Liver (tissue), 9 donors: Measurements from ENCODE around the gene BCL7C. TPM values are rescaled to one million over a fixed set of nuclear protein-coding genes. Genes with fewer than 3 reads are reported as not detected.

Source experiments
- DNase-seq: peaks from one replicate; pipeline ENCODE4 v3.0.0-alpha.2; 2017; ENCODE audit warnings: low spot score
- H3K27ac ChIP-seq, 2 donors: one replicate each; pipeline ENCODE4 v1.7.0; 2013; ENCODE audit warnings: inconsistent platforms in 2 of 2, low read length in 2 of 2, control low read depth in 1 of 2, low read depth in 1 of 2, mild to moderate bottlenecking in 1 of 2
- H3K27me3 ChIP-seq, 4 donors: one replicate each; pipeline versions ENCODE4 v1.6.1 to v1.7.0; 2013; ENCODE audit warnings: low read length in 3 of 4, inconsistent platforms in 1 of 4, mild to moderate bottlenecking in 1 of 4, moderate library complexity in 1 of 4; ENCODE audit not compliant: control insufficient read depth in 4 of 4, insufficient read depth in 4 of 4
- H3K36me3 ChIP-seq, 4 donors: one replicate each; pipeline versions ENCODE4 v1.6.1 to v1.7.0; 2013; ENCODE audit warnings: low read length in 3 of 4, mild to moderate bottlenecking in 3 of 4, low read depth in 1 of 4, moderate library complexity in 1 of 4; ENCODE audit not compliant: control insufficient read depth in 4 of 4, insufficient read depth in 3 of 4
- H3K4me1 ChIP-seq, 4 donors: one replicate each; pipeline versions ENCODE4 v1.6.1 to v1.7.0; 2013; ENCODE audit warnings: low read length in 3 of 4, mild to moderate bottlenecking in 3 of 4, moderate library complexity in 1 of 4; ENCODE audit not compliant: control insufficient read depth in 4 of 4, insufficient read depth in 4 of 4
- H3K4me3 ChIP-seq, 3 donors: one replicate each; pipeline versions ENCODE4 v1.6.1 to v1.7.0; 2013; ENCODE audit warnings: low read length in 3 of 3, control low read depth in 1 of 3, low read depth in 1 of 3, mild to moderate bottlenecking in 1 of 3
- H3K9ac ChIP-seq, 2 donors: one replicate each; pipeline ENCODE4 v1.7.0; 2013; ENCODE audit warnings: low read length in 2 of 2, mild to moderate bottlenecking in 2 of 2, moderate library complexity in 2 of 2, control low read depth in 1 of 2, low read depth in 1 of 2
- H3K9me3 ChIP-seq, 4 donors: one replicate each; pipeline versions ENCODE4 v1.6.1 to v1.7.0; 2013; ENCODE audit warnings: low read length in 3 of 4; ENCODE audit not compliant: control insufficient read depth in 4 of 4
- ATF3 ChIP-seq: IDR thresholded peaks from 2 replicates; pipeline ENCODE4 v1.6.1; 2016; ENCODE audit warnings: antibody characterized with exemption
- EGR1 ChIP-seq, 2 donors: IDR thresholded peaks; 2 replicates each; pipeline ENCODE4 v1.6.1; 2016 to 2018; ENCODE audit warnings: antibody characterized with exemption in 2 of 2, low read depth in 2 of 2
- FOXA1 ChIP-seq: IDR thresholded peaks from 2 replicates; pipeline ENCODE4 v1.6.1; 2016; ENCODE audit warnings: antibody characterized with exemption
- FOXA2 ChIP-seq: IDR thresholded peaks from 2 replicates; pipeline ENCODE4 v1.6.1; 2016; ENCODE audit warnings: antibody characterized with exemption
- GABPA ChIP-seq, 2 donors: IDR thresholded peaks in 1 of 2; conservative IDR thresholded peaks in 1 of 2; 2 replicates each; pipeline ENCODE4 v1.6.1; 2016; ENCODE audit warnings: antibody characterized with exemption in 2 of 2, mild to moderate bottlenecking in 1 of 2, moderate library complexity in 1 of 2
- HNF4A ChIP-seq, 2 donors: conservative IDR thresholded peaks; 2 replicates each; pipeline ENCODE4 v1.6.1; 2016; ENCODE audit warnings: antibody characterized with exemption in 2 of 2, mild to moderate bottlenecking in 2 of 2
- HNF4G ChIP-seq: IDR thresholded peaks from 2 replicates; pipeline ENCODE4 v1.6.1; 2016; ENCODE audit warnings: antibody characterized with exemption
- MAX ChIP-seq: IDR thresholded peaks from 2 replicates; pipeline ENCODE4 v1.6.1; 2016; ENCODE audit warnings: antibody characterized with exemption
- RAD21 ChIP-seq, 2 donors: IDR thresholded peaks; 2 replicates each; pipeline ENCODE4 v1.6.1; 2016; ENCODE audit warnings: antibody characterized with exemption in 2 of 2, mild to moderate bottlenecking in 2 of 2
- RXRA ChIP-seq, 2 donors: IDR thresholded peaks; 2 replicates each; pipeline ENCODE4 v1.6.1; 2017 to 2018; ENCODE audit warnings: antibody characterized with exemption in 2 of 2, mild to moderate bottlenecking in 1 of 2
- SP1 ChIP-seq: IDR thresholded peaks from 2 replicates; pipeline ENCODE4 v1.6.1; 2018; ENCODE audit warnings: antibody characterized with exemption, mild to moderate bottlenecking
- YY1 ChIP-seq: IDR thresholded peaks from 2 replicates; pipeline ENCODE4 v1.6.1; 2016; ENCODE audit warnings: antibody characterized with exemption, mild to moderate bottlenecking
- WGBS: extraction: QIAGEN DNeasy Blood & Tissue Kit; methylation state at CpG from one replicate; pipeline ENCODE4 v1.1.7; 2013; 5-methylcytosine and 5-hydroxymethylcytosine counted together
- polyA plus RNA-seq, 2 donors: library from polyadenylated mRNA; stranded (reverse) in 1 of 2; unstranded in 1 of 2; fragments of 200-250 nt in 1 of 2; fragments of >200 nt in 1 of 2; fragmentation: Nextera tagmentation in 1 of 2; extraction: Ambion mirVana in 1 of 2; gene quantifications; one replicate each; pipeline versions ENCODE4 v1.2.1 to v1.2.3, GENCODE V29; 2013 to 2015
- total RNA-seq, 2 donors: library from RNA; depleted of rRNA; stranded (reverse); fragments of >200 nt; gene quantifications; one replicate each; pipeline ENCODE4 v1.2.3, GENCODE V29; 2014
- TF ChIP-seq, protein P1 (sequence below): fragments of 150-350 bp; IDR thresholded peaks from 2 replicates; pipeline ENCODE4 v1.5.1; 2017; ENCODE audit warnings: improper control_type of control experiment, low read depth, low read length; ENCODE audit not compliant: missing input control
- TF ChIP-seq, protein P2 (sequence below): IDR thresholded peaks from 2 replicates; pipeline ENCODE4 v1.6.1; 2016; ENCODE audit warnings: antibody characterized with exemption
- TF ChIP-seq, protein P3 (sequence below): IDR thresholded peaks from 2 replicates; pipeline ENCODE4 v1.6.1; 2016; ENCODE audit warnings: antibody characterized with exemption, mild to moderate bottlenecking
- donor health status: healthy.
- donor health status: healthy.
- donor health status: healthy.
- donor health status: healthy.
- donor health status: healthy.

The BCL7C gene
- total and polyA plus RNA-seq, 4 donors: 3.4 to 7.1 (median 5.5) TPM

- TF ChIP-seq HNF4G (no peak), RAD21 (IDR thresholded peaks at IDR 0.05) (no peak), FOXA1 (no peak), FOXA2 (no peak), ATF3 (no peak), MAX (no peak), HNF4A (conservative IDR thresholded peaks at IDR 0.05) (no peak), RXRA (IDR thresholded peaks at IDR 0.05) (no peak), SP1 (no peak), EGR1 (IDR thresholded peaks at IDR 0.05; ENCODE audit: low read depth in 2 of 2) (no peak)
- TF ChIP-seq, protein P1, sequence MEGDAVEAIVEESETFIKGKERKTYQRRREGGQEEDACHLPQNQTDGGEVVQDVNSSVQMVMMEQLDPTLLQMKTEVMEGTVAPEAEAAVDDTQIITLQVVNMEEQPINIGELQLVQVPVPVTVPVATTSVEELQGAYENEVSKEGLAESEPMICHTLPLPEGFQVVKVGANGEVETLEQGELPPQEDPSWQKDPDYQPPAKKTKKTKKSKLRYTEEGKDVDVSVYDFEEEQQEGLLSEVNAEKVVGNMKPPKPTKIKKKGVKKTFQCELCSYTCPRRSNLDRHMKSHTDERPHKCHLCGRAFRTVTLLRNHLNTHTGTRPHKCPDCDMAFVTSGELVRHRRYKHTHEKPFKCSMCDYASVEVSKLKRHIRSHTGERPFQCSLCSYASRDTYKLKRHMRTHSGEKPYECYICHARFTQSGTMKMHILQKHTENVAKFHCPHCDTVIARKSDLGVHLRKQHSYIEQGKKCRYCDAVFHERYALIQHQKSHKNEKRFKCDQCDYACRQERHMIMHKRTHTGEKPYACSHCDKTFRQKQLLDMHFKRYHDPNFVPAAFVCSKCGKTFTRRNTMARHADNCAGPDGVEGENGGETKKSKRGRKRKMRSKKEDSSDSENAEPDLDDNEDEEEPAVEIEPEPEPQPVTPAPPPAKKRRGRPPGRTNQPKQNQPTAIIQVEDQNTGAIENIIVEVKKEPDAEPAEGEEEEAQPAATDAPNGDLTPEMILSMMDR: no peak
- TF ChIP-seq, protein P2, sequence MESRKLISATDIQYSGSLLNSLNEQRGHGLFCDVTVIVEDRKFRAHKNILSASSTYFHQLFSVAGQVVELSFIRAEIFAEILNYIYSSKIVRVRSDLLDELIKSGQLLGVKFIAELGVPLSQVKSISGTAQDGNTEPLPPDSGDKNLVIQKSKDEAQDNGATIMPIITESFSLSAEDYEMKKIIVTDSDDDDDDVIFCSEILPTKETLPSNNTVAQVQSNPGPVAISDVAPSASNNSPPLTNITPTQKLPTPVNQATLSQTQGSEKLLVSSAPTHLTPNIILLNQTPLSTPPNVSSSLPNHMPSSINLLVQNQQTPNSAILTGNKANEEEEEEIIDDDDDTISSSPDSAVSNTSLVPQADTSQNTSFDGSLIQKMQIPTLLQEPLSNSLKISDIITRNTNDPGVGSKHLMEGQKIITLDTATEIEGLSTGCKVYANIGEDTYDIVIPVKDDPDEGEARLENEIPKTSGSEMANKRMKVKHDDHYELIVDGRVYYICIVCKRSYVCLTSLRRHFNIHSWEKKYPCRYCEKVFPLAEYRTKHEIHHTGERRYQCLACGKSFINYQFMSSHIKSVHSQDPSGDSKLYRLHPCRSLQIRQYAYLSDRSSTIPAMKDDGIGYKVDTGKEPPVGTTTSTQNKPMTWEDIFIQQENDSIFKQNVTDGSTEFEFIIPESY: no peak
- TF ChIP-seq, protein P3, sequence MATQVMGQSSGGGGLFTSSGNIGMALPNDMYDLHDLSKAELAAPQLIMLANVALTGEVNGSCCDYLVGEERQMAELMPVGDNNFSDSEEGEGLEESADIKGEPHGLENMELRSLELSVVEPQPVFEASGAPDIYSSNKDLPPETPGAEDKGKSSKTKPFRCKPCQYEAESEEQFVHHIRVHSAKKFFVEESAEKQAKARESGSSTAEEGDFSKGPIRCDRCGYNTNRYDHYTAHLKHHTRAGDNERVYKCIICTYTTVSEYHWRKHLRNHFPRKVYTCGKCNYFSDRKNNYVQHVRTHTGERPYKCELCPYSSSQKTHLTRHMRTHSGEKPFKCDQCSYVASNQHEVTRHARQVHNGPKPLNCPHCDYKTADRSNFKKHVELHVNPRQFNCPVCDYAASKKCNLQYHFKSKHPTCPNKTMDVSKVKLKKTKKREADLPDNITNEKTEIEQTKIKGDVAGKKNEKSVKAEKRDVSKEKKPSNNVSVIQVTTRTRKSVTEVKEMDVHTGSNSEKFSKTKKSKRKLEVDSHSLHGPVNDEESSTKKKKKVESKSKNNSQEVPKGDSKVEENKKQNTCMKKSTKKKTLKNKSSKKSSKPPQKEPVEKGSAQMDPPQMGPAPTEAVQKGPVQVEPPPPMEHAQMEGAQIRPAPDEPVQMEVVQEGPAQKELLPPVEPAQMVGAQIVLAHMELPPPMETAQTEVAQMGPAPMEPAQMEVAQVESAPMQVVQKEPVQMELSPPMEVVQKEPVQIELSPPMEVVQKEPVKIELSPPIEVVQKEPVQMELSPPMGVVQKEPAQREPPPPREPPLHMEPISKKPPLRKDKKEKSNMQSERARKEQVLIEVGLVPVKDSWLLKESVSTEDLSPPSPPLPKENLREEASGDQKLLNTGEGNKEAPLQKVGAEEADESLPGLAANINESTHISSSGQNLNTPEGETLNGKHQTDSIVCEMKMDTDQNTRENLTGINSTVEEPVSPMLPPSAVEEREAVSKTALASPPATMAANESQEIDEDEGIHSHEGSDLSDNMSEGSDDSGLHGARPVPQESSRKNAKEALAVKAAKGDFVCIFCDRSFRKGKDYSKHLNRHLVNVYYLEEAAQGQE: no peak
- Histone ChIP-seq H3K4me3 (no peak overlapping the region), H3K4me1 (peaks cover 0 to 15% (median 9%) of the 10 kb centered on the region in 4 donors), H3K36me3 (no peaks in the 10 kb centered on the region), H3K9me3 (no peaks in the 10 kb centered on the region), H3K27ac (no peak overlapping the region), H3K9ac (no peak overlapping the region), H3K27me3 (no peaks in the 10 kb centered on the region)
- no peak for DNase-seq
- 86% methylated on average over 1 of the region's 1 CpG for WGBS
These were observed 49.6 kb downstream of the BCL7C start for GRCh38 chr16:30844346-30844670.

GRCh38 chr16:30843501-30843900 is 50.4 kb downstream of the BCL7C start:
- Histone ChIP-seq H3K36me3 (no peaks in the 10 kb centered on the region), H3K27ac (no peak overlapping the region), H3K9ac (no peak overlapping the region), H3K4me1 (peaks cover 0 to 15% (median 9%) of the 10 kb centered on the region in 4 donors), H3K27me3 (no peaks in the 10 kb centered on the region), H3K9me3 (no peaks in the 10 kb centered on the region), H3K4me3 (no peak overlapping the region)
- DNase-seq: no peak
- TF ChIP-seq SP1 (no peak), EGR1 (IDR thresholded peaks at IDR 0.05; ENCODE audit: low read depth in 2 of 2) (no peak), FOXA2 (no peak), RAD21 (IDR thresholded peaks at IDR 0.05) (no peak), FOXA1 (no peak), GABPA (IDR thresholded peaks at IDR 0.05 in 1 of 2, conservative IDR thresholded peaks at IDR 0.05 in 1 of 2) (no peak), RXRA (IDR thresholded peaks at IDR 0.05) (no peak), HNF4G (no peak), YY1 (no peak), ATF3 (no peak), MAX (no peak)
- TF ChIP-seq, protein P2: no peak
- WGBS: 88% methylated on average over 5 of the region's 5 CpGs
